ENCODE results near the gene CD200.

Gene CD200

GRCh38 chr3:112338021-112338726 lies 5.2 kb downstream of the CD200 start:
- H3K27me3 ChIP-seq (ENCODE audit: control insufficient read depth, insufficient read depth, low read length), result no peaks in the 10 kb centered on the region
- H3K4me3 ChIP-seq (ENCODE audit: low read length), result no peak overlapping the region
- H3K36me3 ChIP-seq (ENCODE audit: control insufficient read depth, insufficient read depth, low read length), result no peaks in the 10 kb centered on the region
- no peak overlapping the region for H3K27ac ChIP-seq (ENCODE audit: low read depth, low read length)
- no peaks in the 10 kb centered on the region for H3K4me1 ChIP-seq (ENCODE audit: control insufficient read depth, insufficient read depth, low read length)
- H3K9ac ChIP-seq (ENCODE audit: low read length), result no peak overlapping the region

- Histone ChIP-seq H3K36me3 (ENCODE audit: control insufficient read depth, insufficient read depth, low read length) (no peaks in the 10 kb centered on the region), H3K27me3 (ENCODE audit: control insufficient read depth, insufficient read depth, low read length) (no peaks in the 10 kb centered on the region), H3K27ac (ENCODE audit: low read depth, low read length) (no peak overlapping the region), H3K9ac (ENCODE audit: low read length) (no peak overlapping the region), H3K4me1 (ENCODE audit: control insufficient read depth, insufficient read depth, low read length) (no peaks in the 10 kb centered on the region), H3K4me3 (ENCODE audit: low read length) (no peak overlapping the region)
Observed at GRCh38 chr3:112338727-112339056, 5.7 kb downstream of the CD200 start.

DNA sequence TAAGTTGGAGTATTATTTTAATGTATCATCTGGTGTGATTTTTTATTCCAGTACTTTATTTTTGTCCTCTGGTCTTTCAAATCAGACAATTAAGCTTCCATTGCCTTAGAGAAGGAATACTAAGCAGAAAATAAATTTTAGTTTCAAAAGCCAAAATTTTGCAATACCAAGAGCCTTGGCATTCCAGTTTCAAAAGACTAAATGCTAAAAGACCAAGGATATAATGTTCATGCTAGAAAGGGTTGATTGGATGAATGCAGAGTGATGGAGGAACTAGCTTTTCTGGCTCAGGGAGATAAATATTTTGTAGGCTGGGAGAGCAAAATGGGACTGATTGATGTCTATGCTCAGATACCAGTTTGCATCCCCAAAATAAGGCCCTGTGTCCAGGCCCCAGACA lies 6.2 kb downstream of the CD200 start:
- H3K4me3 ChIP-seq (ENCODE audit: low read length), result no peak overlapping the region
- H3K27me3 ChIP-seq (ENCODE audit: control insufficient read depth, insufficient read depth, low read length), result no peaks in the 10 kb centered on the region
- H3K9ac ChIP-seq (ENCODE audit: low read length), result no peak overlapping the region
- H3K36me3 ChIP-seq (ENCODE audit: control insufficient read depth, insufficient read depth, low read length), result no peaks in the 10 kb centered on the region
- no peaks in the 10 kb centered on the region for H3K4me1 ChIP-seq (ENCODE audit: control insufficient read depth, insufficient read depth, low read length)
- H3K27ac ChIP-seq (ENCODE audit: low read depth, low read length), result no peak overlapping the region

DNA sequence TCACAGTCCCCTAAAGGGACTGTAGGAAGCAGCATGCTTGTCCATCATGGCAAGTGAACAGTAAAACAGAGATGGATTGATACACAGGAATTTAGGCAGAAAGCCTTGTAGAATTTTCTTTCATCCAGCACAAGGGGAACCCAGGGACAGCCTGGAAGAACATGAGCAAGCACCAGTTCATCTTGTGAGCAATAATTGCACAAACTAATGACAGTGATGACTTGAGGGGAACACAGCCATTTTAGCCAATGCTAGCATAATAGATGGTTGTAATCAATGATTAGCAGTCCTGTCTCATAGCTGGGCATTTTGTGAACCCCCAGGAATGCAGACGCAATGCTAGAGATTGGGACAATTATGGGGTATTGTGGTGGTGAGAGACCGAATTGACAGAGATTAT lies 6.7 kb downstream of the CD200 start:
- H3K36me3 ChIP-seq (ENCODE audit: control insufficient read depth, insufficient read depth, low read length), result no peaks in the 10 kb centered on the region
- no peaks in the 10 kb centered on the region for H3K27me3 ChIP-seq (ENCODE audit: control insufficient read depth, insufficient read depth, low read length)
- no peaks in the 10 kb centered on the region for H3K4me1 ChIP-seq (ENCODE audit: control insufficient read depth, insufficient read depth, low read length)
- no peak overlapping the region for H3K27ac ChIP-seq (ENCODE audit: low read depth, low read length)
- H3K9ac ChIP-seq (ENCODE audit: low read length), result no peak overlapping the region
- H3K4me3 ChIP-seq (ENCODE audit: low read length), result no peak overlapping the region

- H3K27ac ChIP-seq (ENCODE audit: low read depth, low read length), result no peak overlapping the region
- no peaks in the 10 kb centered on the region for H3K27me3 ChIP-seq (ENCODE audit: control insufficient read depth, insufficient read depth, low read length)
- no peak overlapping the region for H3K4me3 ChIP-seq (ENCODE audit: low read length)
- H3K4me1 ChIP-seq (ENCODE audit: control insufficient read depth, insufficient read depth, low read length), result no peaks in the 10 kb centered on the region
- H3K36me3 ChIP-seq (ENCODE audit: control insufficient read depth, insufficient read depth, low read length), result no peaks in the 10 kb centered on the region
- no peak overlapping the region for H3K9ac ChIP-seq (ENCODE audit: low read length)
Observed at GRCh38 chr3:112341386-112341785, 8.4 kb downstream of the CD200 start.

DNA sequence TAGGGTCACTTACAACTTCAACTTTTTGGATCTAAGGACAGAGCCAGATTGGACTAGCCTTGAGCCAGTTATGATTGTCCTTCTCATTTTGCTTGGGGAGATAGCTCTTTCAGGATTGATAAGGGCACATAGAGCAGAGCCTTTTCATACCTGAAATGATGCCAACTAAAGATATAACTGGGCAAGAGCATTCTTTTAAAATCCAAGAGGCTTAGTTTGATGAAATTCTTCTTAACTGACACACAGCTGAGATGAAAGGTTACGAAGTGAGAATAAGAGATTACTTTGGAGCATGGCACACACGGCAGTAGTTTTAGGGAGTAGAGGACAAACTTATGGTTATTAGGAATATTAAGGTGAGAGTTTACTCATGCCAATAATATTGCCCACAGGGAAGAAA lies 12.7 kb downstream of the CD200 start:
- Histone ChIP-seq H3K9ac (ENCODE audit: low read length) (no peak overlapping the region), H3K36me3 (ENCODE audit: control insufficient read depth, insufficient read depth, low read length) (no peaks in the 10 kb centered on the region), H3K4me1 (ENCODE audit: control insufficient read depth, insufficient read depth, low read length) (no peaks in the 10 kb centered on the region), H3K4me3 (ENCODE audit: low read length) (no peak overlapping the region), H3K27ac (ENCODE audit: low read depth, low read length) (no peak overlapping the region), H3K27me3 (ENCODE audit: control insufficient read depth, insufficient read depth, low read length) (no peaks in the 10 kb centered on the region)

- Histone ChIP-seq H3K4me3 (ENCODE audit: low read length) (no peak overlapping the region), H3K27me3 (ENCODE audit: control insufficient read depth, insufficient read depth, low read length) (no peaks in the 10 kb centered on the region), H3K36me3 (ENCODE audit: control insufficient read depth, insufficient read depth, low read length) (no peaks in the 10 kb centered on the region), H3K9ac (ENCODE audit: low read length) (no peak overlapping the region), H3K4me1 (ENCODE audit: control insufficient read depth, insufficient read depth, low read length) (no peaks in the 10 kb centered on the region), H3K27ac (ENCODE audit: low read depth, low read length) (no peak overlapping the region)
Observed at GRCh38 chr3:112346491-112347122, 13.7 kb downstream of the CD200 start.

DNA sequence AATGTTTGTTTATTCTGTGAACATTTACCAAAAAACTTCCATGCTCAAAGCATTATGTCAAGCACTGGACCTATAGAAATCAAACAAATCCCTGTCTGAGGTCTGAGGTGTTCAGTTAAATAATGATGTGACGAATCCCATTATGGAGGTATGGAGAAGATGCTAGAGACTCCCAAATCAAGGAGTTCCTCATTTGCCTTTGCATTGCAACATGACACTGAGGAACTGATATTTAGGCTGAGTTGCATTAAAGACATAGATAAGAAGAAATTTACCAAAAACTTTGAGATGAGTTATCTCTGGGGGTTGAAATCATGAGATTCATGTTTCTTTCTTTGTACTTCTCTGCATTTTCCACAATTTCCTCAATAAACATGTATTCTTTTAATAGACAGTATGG lies 16.0 kb downstream of the CD200 start:
- Histone ChIP-seq H3K9ac (ENCODE audit: low read length) (no peak overlapping the region), H3K36me3 (ENCODE audit: control insufficient read depth, insufficient read depth, low read length) (no peaks in the 10 kb centered on the region), H3K4me1 (ENCODE audit: control insufficient read depth, insufficient read depth, low read length) (no peaks in the 10 kb centered on the region), H3K27ac (ENCODE audit: low read depth, low read length) (no peak overlapping the region), H3K4me3 (ENCODE audit: low read length) (no peak overlapping the region), H3K27me3 (ENCODE audit: control insufficient read depth, insufficient read depth, low read length) (no peaks in the 10 kb centered on the region)

GRCh38 chr3:112349557-112349956 lies 16.6 kb downstream of the CD200 start:
- H3K27ac ChIP-seq (ENCODE audit: low read depth, low read length), result no peak overlapping the region
- H3K36me3 ChIP-seq (ENCODE audit: control insufficient read depth, insufficient read depth, low read length), result no peaks in the 10 kb centered on the region

DNA sequence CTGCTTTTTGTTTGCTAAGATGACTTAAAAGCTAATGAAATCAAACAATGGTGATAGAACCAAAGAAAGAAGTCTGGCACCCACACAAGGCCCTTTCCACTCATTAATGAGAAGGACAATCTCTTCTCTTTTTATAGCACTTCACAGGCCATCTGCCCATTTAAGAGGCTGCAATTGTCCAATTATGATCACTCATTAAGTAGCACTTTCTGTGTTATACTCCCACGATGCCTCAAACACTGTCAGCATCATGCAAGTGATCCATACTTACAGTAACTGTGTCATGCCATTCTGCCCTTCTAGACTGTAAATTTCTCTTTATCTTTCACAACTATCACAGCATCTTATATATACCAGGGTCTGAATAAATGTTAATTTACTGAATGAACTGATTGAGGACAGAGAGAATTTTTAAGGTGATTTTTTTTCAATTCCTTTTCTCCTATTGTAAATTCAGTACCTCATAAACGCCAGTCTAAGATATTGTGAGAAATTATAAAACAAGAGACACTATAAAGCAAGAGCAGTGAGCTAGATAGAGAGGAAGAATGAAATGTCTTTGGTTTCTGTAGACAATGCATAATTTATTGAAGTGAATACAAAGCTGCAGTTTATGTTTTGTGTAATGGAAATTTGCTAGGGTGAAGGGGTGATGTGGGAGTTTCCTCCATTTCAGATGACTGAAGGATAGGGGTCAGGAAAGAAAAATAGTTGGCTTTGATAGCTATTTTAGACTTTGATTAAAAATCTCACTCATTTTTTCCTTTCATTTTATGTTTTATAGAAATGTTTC lies 17.3 kb downstream of the CD200 start:
- Histone ChIP-seq H3K4me3 (ENCODE audit: low read length) (no peak overlapping the region), H3K4me1 (ENCODE audit: control insufficient read depth, insufficient read depth, low read length) (no peaks in the 10 kb centered on the region), H3K36me3 (ENCODE audit: control insufficient read depth, insufficient read depth, low read length) (no peaks in the 10 kb centered on the region), H3K27ac (ENCODE audit: low read depth, low read length) (peak overlapping the region; percentile 30), H3K27me3 (ENCODE audit: control insufficient read depth, insufficient read depth, low read length) (no peaks in the 10 kb centered on the region), H3K9ac (ENCODE audit: low read length) (no peak overlapping the region)

More at GRCh38 chr3:112349557-112349956, 16.6 kb downstream of the CD200 start:
- Histone ChIP-seq H3K27me3 (ENCODE audit: control insufficient read depth, insufficient read depth, low read length) (no peaks in the 10 kb centered on the region), H3K9ac (ENCODE audit: low read length) (no peak overlapping the region), H3K4me3 (ENCODE audit: low read length) (no peak overlapping the region), H3K4me1 (ENCODE audit: control insufficient read depth, insufficient read depth, low read length) (no peaks in the 10 kb centered on the region)

GRCh38 chr3:112351036-112351435 lies 18.1 kb downstream of the CD200 start:
- Histone ChIP-seq H3K4me3 (ENCODE audit: low read length) (no peak overlapping the region), H3K27ac (ENCODE audit: low read depth, low read length) (no peak overlapping the region), H3K36me3 (ENCODE audit: control insufficient read depth, insufficient read depth, low read length) (no peaks in the 10 kb centered on the region), H3K27me3 (ENCODE audit: control insufficient read depth, insufficient read depth, low read length) (no peaks in the 10 kb centered on the region), H3K9ac (ENCODE audit: low read length) (no peak overlapping the region), H3K4me1 (ENCODE audit: control insufficient read depth, insufficient read depth, low read length) (no peaks in the 10 kb centered on the region)

- Histone ChIP-seq H3K36me3 (ENCODE audit: control insufficient read depth, insufficient read depth, low read length) (no peaks in the 10 kb centered on the region), H3K27ac (ENCODE audit: low read depth, low read length) (no peak overlapping the region), H3K9ac (ENCODE audit: low read length) (no peak overlapping the region), H3K27me3 (ENCODE audit: control insufficient read depth, insufficient read depth, low read length) (no peaks in the 10 kb centered on the region), H3K4me1 (ENCODE audit: control insufficient read depth, insufficient read depth, low read length) (no peaks in the 10 kb centered on the region), H3K4me3 (ENCODE audit: low read length) (no peak overlapping the region)
Observed at GRCh38 chr3:112351823-112352222, 18.9 kb downstream of the CD200 start.
